Endothelial cell of umbilical vein (primary cell): ENCODE results near the gene MTPN. TPM values are rescaled to one million over a fixed set of nuclear protein-coding genes. Genes with fewer than 3 reads are reported as not detected.

Source experiments
- BruUV-seq: library from RNA; stranded (reverse); fragments of 400-500 nt; replicated peaks from 2 replicates; lab custom pipeline; 2021; lab: Mats Ljungman, UMichigan
- CTCF ChIA-PET: fragments of 300-600, 350-600 bp; sonication (Branson Sonifier 250); formaldehyde crosslinking; loops from one replicate; lab custom pipeline; 2021; ENCODE audit warnings: antibody characterized with exemption, inconsistent platforms; lab: Charles Lee
- POLR2A ChIA-PET: fragments of 300-600, 350-600 bp; sonication (Branson Sonifier 250); formaldehyde crosslinking; loops from one replicate; lab custom pipeline; 2021; ENCODE audit warnings: antibody characterized with exemption, inconsistent platforms; lab: Charles Lee
- DNase-seq: peaks from one replicate; pipeline ENCODE4 v3.0.0-alpha.2; 2011; ENCODE audit warnings: low read depth, low spot score
- FAIRE-seq: peaks from 2 replicates; lab custom pipeline; 2011; peaks lifted over from hg19 to GRCh38; lab: Jason Lieb, UNC
- H2AFZ ChIP-seq: 2 replicates; pipeline ENCODE4 v1.6.0; 2012; ENCODE audit warnings: low read depth, low read length, control low read depth, inconsistent platforms
- H3K27ac ChIP-seq: 2 replicates; pipeline ENCODE4 v1.5.1; 2011; ENCODE audit warnings: low read depth, mild to moderate bottlenecking, control low read depth, low read length, moderate library complexity; ENCODE audit not compliant: insufficient read depth
- H3K27me3 ChIP-seq, 2 experiments: 2 replicates each; pipeline versions ENCODE4 v1.6.0 to v1.6.1; 2011; ENCODE audit warnings: low read length in 2 of 2, mixed read lengths in 1 of 2; ENCODE audit not compliant: control insufficient read depth in 2 of 2, insufficient read depth in 2 of 2
- H3K36me3 ChIP-seq, 2 experiments: 2 replicates in 1 of 2; 3 replicates in 1 of 2; pipeline ENCODE4 v1.5.1; 2011; ENCODE audit warnings: low read length in 2 of 2, mild to moderate bottlenecking in 1 of 2, moderate library complexity in 1 of 2; ENCODE audit not compliant: control insufficient read depth in 2 of 2, insufficient read depth in 2 of 2; ENCODE audit errors: extremely low read depth in 1 of 2
- H3K4me1 ChIP-seq: 3 replicates; pipeline ENCODE4 v1.5.1; 2011; ENCODE audit warnings: mild to moderate bottlenecking, low read length; ENCODE audit not compliant: control insufficient read depth, insufficient read depth; ENCODE audit errors: extremely low read depth
- H3K4me2 ChIP-seq: 2 replicates; pipeline ENCODE4 v1.6.1; 2011; ENCODE audit warnings: low read length, control low read depth, mixed read lengths; ENCODE audit not compliant: insufficient read depth
- H3K4me3 ChIP-seq, 3 experiments: fragments of 200-600 bp in 1 of 3; sonication (generic), shearing (Covaris generic) in 1 of 3; replicated peaks in 1 of 3; 2 replicates each; pipeline ENCODE4 v1.5.1; 2011 to 2016; ENCODE audit warnings: control low read depth in 3 of 3, low read length in 3 of 3, mild to moderate bottlenecking in 2 of 3, inconsistent platforms in 1 of 3, low read depth in 1 of 3, moderate library complexity in 1 of 3; ENCODE audit not compliant: insufficient read depth in 1 of 3
- H3K79me2 ChIP-seq: 2 replicates; pipeline ENCODE4 v1.6.0; 2012; ENCODE audit warnings: low read length, inconsistent platforms; ENCODE audit not compliant: control insufficient read depth, insufficient read depth
- H3K9ac ChIP-seq: replicated peaks from 2 replicates; pipeline ENCODE3; 2011; ENCODE audit warnings: low read length, control low read depth; ENCODE audit not compliant: insufficient read depth; ENCODE audit errors: extremely low read depth
- H3K9me1 ChIP-seq: replicated peaks from 3 replicates; pipeline ENCODE4 v1.6.0; 2011; ENCODE audit warnings: mild to moderate bottlenecking, low read length; ENCODE audit not compliant: control insufficient read depth, insufficient read depth; ENCODE audit errors: extremely low read depth
- H3K9me3 ChIP-seq: replicated peaks from 2 replicates; pipeline ENCODE4 v1.5.1; 2012; ENCODE audit warnings: low read length, inconsistent platforms; ENCODE audit not compliant: control insufficient read depth, insufficient read depth
- H4K20me1 ChIP-seq: replicated peaks from 2 replicates; pipeline ENCODE3; 2011; ENCODE audit warnings: mild to moderate bottlenecking, low read length; ENCODE audit not compliant: control insufficient read depth, insufficient read depth; ENCODE audit errors: extremely low read depth
- CTCF ChIP-seq, 2 donors: IDR thresholded peaks; 1 replicate in 1 of 2; 2 replicates in 1 of 2; pipeline ENCODE4 v1.5.1; 2011; ENCODE audit warnings: low read length in 2 of 2, mild to moderate bottlenecking in 2 of 2, moderate library complexity in 2 of 2, control low read depth in 1 of 2, inconsistent platforms in 1 of 2, low read depth in 1 of 2; ENCODE audit not compliant: insufficient read depth in 1 of 2; ENCODE audit errors: extremely low read depth in 1 of 2
- EZH2 ChIP-seq: IDR thresholded peaks from 2 replicates; pipeline ENCODE4 v1.6.1; 2012; ENCODE audit warnings: borderline replicate concordance, low read depth, mild to moderate bottlenecking, moderate library complexity, low read length, inconsistent platforms; ENCODE audit not compliant: severe bottlenecking
- FOS ChIP-seq: IDR thresholded peaks from 2 replicates; pipeline ENCODE4 v1.6.1; 2011; ENCODE audit warnings: mild to moderate bottlenecking, low read length, moderate library complexity, borderline replicate concordance; ENCODE audit not compliant: insufficient read depth
- GATA2 ChIP-seq: IDR thresholded peaks from 2 replicates; pipeline ENCODE4 v1.7.0; 2011; ENCODE audit warnings: low read depth, mild to moderate bottlenecking, moderate library complexity, mixed read lengths, low read length; ENCODE audit not compliant: insufficient read length, insufficient read depth
- JUN ChIP-seq: IDR thresholded peaks from 2 replicates; pipeline ENCODE4 v1.6.1; 2011; ENCODE audit warnings: borderline replicate concordance, low read depth; ENCODE audit not compliant: insufficient read length, insufficient read depth
- MAX ChIP-seq: IDR thresholded peaks from 2 replicates; pipeline ENCODE4 v1.6.1; 2011; ENCODE audit not compliant: insufficient read depth, insufficient read length
- MYC ChIP-seq: IDR thresholded peaks from one replicate; pipeline ENCODE4 v1.6.1; 2011; ENCODE audit warnings: mild to moderate bottlenecking, low read depth, low read length
- POLR2A ChIP-seq: IDR thresholded peaks from 2 replicates; pipeline ENCODE4 v1.6.1; 2012; ENCODE audit warnings: low read depth, mild to moderate bottlenecking, control low read depth, low read length
- POLR2AphosphoS5 ChIP-seq: IDR thresholded peaks from 2 replicates; pipeline ENCODE4 v1.6.1; 2012; ENCODE audit warnings: low read depth, mild to moderate bottlenecking, control low read depth, low read length, moderate library complexity; ENCODE audit not compliant: insufficient read depth
- dilution Hi-C: fragments of 300-500 bp; cut with MboI; formaldehyde crosslinking; loops from one replicate; pipeline ENCODE4 v1.15.0; 2019; ENCODE audit warnings: low sequenced_read_pairs; ENCODE audit not compliant: extremely low pct_ligation_motif_present
- intact Hi-C: fragments of 100-400 bp; cut with micrococcal nuclease; formaldehyde crosslinking; loops from one replicate; pipeline ENCODE4 v1.10.0; 2022
- polyA plus RNA-seq, 4 experiments: library from polyadenylated mRNA; depleted of rRNA in 3 of 4; stranded (reverse) in 3 of 4; unstranded in 1 of 4; fragments of >200 nt; gene quantifications; 2 replicates each; pipeline versions ENCODE4 v1.2.1 to v1.2.3, GENCODE V29; 2011 to 2012; ENCODE audit warnings: missing spikeins in 1 of 4
- total RNA-seq: library from RNA; stranded (reverse); gene quantifications from 2 replicates; pipeline ENCODE4 v1.2.3, GENCODE V29; 2021

The MTPN gene
- total and polyA plus RNA-seq, 2 donors (not counting 3 experiments of a cell fraction or from before 2014, with no cell fraction given): 58.1 to 174 TPM

- BruUV-seq: no TSS peak
- Histone ChIP-seq H3K36me3 (no peaks in the 10 kb centered on the region), H3K27ac (no peak overlapping the region), H2AFZ (no peak overlapping the region), H3K9me1 (no peaks in the 10 kb centered on the region), H3K4me3 (no peak overlapping the region), H3K9me3 (no peaks in the 10 kb centered on the region), H3K27me3 (peaks cover 0 to 2% of the 10 kb centered on the region in 2 experiments), H4K20me1 (no peaks in the 10 kb centered on the region), H3K9ac (no peak overlapping the region), H3K4me2 (no peak overlapping the region), H3K4me1 (no peaks in the 10 kb centered on the region), H3K79me2 (no peaks in the 10 kb centered on the region)
- intact Hi-C loops (no loop called here), dilution Hi-C loops (no loop called here)
- FAIRE-seq: no peak
- POLR2A ChIA-PET: no interaction called here
- CTCF ChIA-PET: interaction anchor here (0.7 to 1.5 kb wide), 6 partner anchors 10 to 349 kb away, joined by 3 to 6 read pairs (median 3); no protein-coding TSS in a partner anchor
- DNase-seq: no peak
- no peak for TF ChIP-seq JUN
- no peak for TF ChIP-seq POLR2AphosphoS5
- TF ChIP-seq EZH2: no peak
- no peak for TF ChIP-seq FOS
- no peak for TF ChIP-seq GATA2
- TF ChIP-seq MAX: no peak
- TF ChIP-seq CTCF (IDR thresholded peaks at IDR 0.05; ENCODE audit: extremely low read depth in 1 of 2, insufficient read depth in 1 of 2, low read depth in 1 of 2, low read length in 2 of 2): no peak
- TF ChIP-seq MYC: no peak
- no peak for TF ChIP-seq POLR2A
Measured at GRCh38 chr7:135994466-135995205, 17.5 kb upstream of the MTPN start.
